Measurements from ENCODE around the gene ITGA3. TPM values are rescaled to one million over a fixed set of nuclear protein-coding genes. Genes with fewer than 3 reads are reported as not detected.

ITGA3 gene
- total RNA-seq, 1 experiment from 2014 or later, result 22.5 TPM

DNA sequence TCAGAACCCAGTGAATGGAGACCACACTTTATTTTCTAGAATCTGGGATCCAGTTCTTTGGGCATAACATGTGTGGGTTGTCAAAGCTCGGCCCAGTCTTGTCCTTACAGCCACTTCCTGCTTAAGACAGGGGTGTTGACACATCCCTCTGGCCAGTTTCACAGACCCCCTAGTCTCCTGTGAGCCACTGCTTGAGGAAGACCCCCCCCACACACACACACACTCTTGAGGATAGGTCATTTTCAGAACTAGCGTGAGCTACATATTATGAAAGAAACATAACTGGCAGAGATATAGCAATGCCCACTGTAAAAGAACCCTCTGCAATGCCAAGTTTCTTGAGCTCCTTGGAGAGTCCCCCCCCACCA lies 36.0 kb downstream of the ITGA3 start:
- DNase-seq, result no peak

More for the DNA sequence above, 36.0 kb downstream of the ITGA3 start:
- Histone ChIP-seq H3K4me1 (ENCODE audit: insufficient read depth, low read length) (no peaks in the 10 kb centered on the region), H2BK120ac (ENCODE audit: low read depth, low read length, poor library complexity, severe bottlenecking) (no peak overlapping the region), H3K4ac (ENCODE audit: low read depth, low read length) (no peak overlapping the region), H3K27me3 (ENCODE audit: insufficient read depth, low read length) (no peaks in the 10 kb centered on the region), H4K91ac (ENCODE audit: insufficient read length, low read depth, low read length) (no peak overlapping the region), H3K79me1 (ENCODE audit: insufficient read depth, low read depth, low read length, poor library complexity, severe bottlenecking) (no peaks in the 10 kb centered on the region), H3K79me2 (ENCODE audit: insufficient read depth, low read length) (no peaks in the 10 kb centered on the region), H2BK5ac (ENCODE audit: insufficient read length, low read length) (no peak overlapping the region), H4K20me1 (ENCODE audit: control insufficient read depth, insufficient read depth, insufficient read length) (no peaks in the 10 kb centered on the region), H4K8ac (replicated peaks; ENCODE audit: insufficient read length, low read depth, low read length) (no peak overlapping the region), H3K27ac (ENCODE audit: insufficient read length, low read depth, low read length) (no peak overlapping the region), H3K23ac (ENCODE audit: insufficient read length, low read depth, low read length) (no peak overlapping the region), H3T11ph (ENCODE audit: low read length) (no peak overlapping the region), H2BK12ac (ENCODE audit: insufficient read length, low read depth, low read length) (no peak overlapping the region), H3K18ac (ENCODE audit: insufficient read length, low read depth, low read length) (no peak overlapping the region), H3K4me2 (ENCODE audit: insufficient read depth, insufficient read length, low read length) (no peak overlapping the region), H2AK5ac (ENCODE audit: insufficient read length, low read length) (no peak overlapping the region), H2BK20ac (ENCODE audit: low read depth, low read length, poor library complexity, severe bottlenecking) (no peak overlapping the region), H3K9me3 (ENCODE audit: control insufficient read depth, low read depth, low read length) (no peaks in the 10 kb centered on the region), H3K9ac (ENCODE audit: extremely low read depth, insufficient read length, low read length) (no peak overlapping the region), H3K56ac (ENCODE audit: insufficient read length, low read depth, low read length) (no peak overlapping the region), H2BK15ac (ENCODE audit: low read depth, low read length) (no peak overlapping the region), H3K23me2 (ENCODE audit: insufficient read length, low read depth, low read length, poor library complexity, severe bottlenecking) (peaks cover 12% of the 10 kb centered on the region), H4K5ac (ENCODE audit: insufficient read length, low read depth, low read length) (no peak overlapping the region), H3K14ac (ENCODE audit: insufficient read depth, low read length) (no peak overlapping the region), H2AFZ (ENCODE audit: low read length) (no peak overlapping the region)
- TF ChIP-seq, protein P1, sequence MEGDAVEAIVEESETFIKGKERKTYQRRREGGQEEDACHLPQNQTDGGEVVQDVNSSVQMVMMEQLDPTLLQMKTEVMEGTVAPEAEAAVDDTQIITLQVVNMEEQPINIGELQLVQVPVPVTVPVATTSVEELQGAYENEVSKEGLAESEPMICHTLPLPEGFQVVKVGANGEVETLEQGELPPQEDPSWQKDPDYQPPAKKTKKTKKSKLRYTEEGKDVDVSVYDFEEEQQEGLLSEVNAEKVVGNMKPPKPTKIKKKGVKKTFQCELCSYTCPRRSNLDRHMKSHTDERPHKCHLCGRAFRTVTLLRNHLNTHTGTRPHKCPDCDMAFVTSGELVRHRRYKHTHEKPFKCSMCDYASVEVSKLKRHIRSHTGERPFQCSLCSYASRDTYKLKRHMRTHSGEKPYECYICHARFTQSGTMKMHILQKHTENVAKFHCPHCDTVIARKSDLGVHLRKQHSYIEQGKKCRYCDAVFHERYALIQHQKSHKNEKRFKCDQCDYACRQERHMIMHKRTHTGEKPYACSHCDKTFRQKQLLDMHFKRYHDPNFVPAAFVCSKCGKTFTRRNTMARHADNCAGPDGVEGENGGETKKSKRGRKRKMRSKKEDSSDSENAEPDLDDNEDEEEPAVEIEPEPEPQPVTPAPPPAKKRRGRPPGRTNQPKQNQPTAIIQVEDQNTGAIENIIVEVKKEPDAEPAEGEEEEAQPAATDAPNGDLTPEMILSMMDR (conservative IDR thresholded peaks at IDR 0.05), result no peak
- Mint-ChIP-seq H3K4me1 (peaks cover 14 to 22% of the 10 kb centered on the region in 2 experiments), H3K27ac (no peak overlapping the region), H3K9me3 (no peaks in the 10 kb centered on the region), H3K36me3 (ENCODE audit: insufficient read depth in 1 of 3, low read depth in 3 of 3) (no peaks in the 10 kb centered on the region), H3K27me3 (ENCODE audit: low read depth) (peaks cover 2% of the 10 kb centered on the region; the same call in 1 of the 2 replicates), H3K4me3 (no peak overlapping the region)
- WGBS (ENCODE audit: extremely low coverage, insufficient read length, low lambda C conversion rate), result no CpG with 5 or more reads among the region's 2 CpGs
